PC-9 (cell line): Measurements from ENCODE around the gene TGFBR1. TPM values are rescaled to one million over a fixed set of nuclear protein-coding genes. Genes with fewer than 3 reads are reported as not detected.

Source experiments
- BruUV-seq: library from RNA; stranded (reverse); fragments of 400-500 nt; replicated peaks from 2 replicates; lab custom pipeline; 2021; lab: Mats Ljungman, UMichigan
- CTCF ChIA-PET: fragments of 300-600 bp; sonication (Branson Sonifier 250); formaldehyde crosslinking; loops from one replicate; lab custom pipeline; 2022; ENCODE audit warnings: antibody characterized with exemption; lab: Charles Lee
- POLR2A ChIA-PET: fragments of 300-600 bp; sonication (Branson Sonifier 250); formaldehyde crosslinking; loops from one replicate; lab custom pipeline; 2022; ENCODE audit warnings: antibody characterized with exemption; ENCODE audit not compliant: unreplicated experiment; lab: Charles Lee
- DNase-seq, 2 experiments: peaks; one replicate each; pipeline versions ENCODE4 v3.0.0 to v3.0.0-alpha.2; 2015 to 2022; ENCODE audit warnings: mixed read lengths in 1 of 2
- H2AFZ ChIP-seq: fragments of 200-600 bp; sonication (generic); 2 replicates; pipeline ENCODE4 v1.8.1; 2017; ENCODE audit warnings: antibody characterized with exemption
- H3F3A ChIP-seq: fragments of 200-600 bp; sonication (generic); 2 replicates; pipeline ENCODE4 v1.8.1; 2017; ENCODE audit warnings: antibody characterized with exemption, mild to moderate bottlenecking, low read depth; ENCODE audit not compliant: insufficient read depth
- H3K27ac ChIP-seq: fragments of 200-600 bp; sonication (generic); 2 replicates; pipeline ENCODE4 v1.6.1; 2016; ENCODE audit warnings: mixed run types
- H3K27me3 ChIP-seq: fragments of 200-600 bp; sonication (generic); 2 replicates; pipeline ENCODE4 v1.6.1; 2016; ENCODE audit warnings: low read depth, mixed run types; ENCODE audit not compliant: insufficient read depth
- H3K36me3 ChIP-seq: fragments of 200-600 bp; sonication (generic); 2 replicates; pipeline ENCODE4 v1.6.1; 2016; ENCODE audit warnings: low read depth, mixed run types
- H3K4me1 ChIP-seq: fragments of 200-600 bp; sonication (generic); replicated peaks from 2 replicates; pipeline ENCODE4 v1.6.1; 2016; ENCODE audit warnings: mixed run types; ENCODE audit not compliant: insufficient read depth
- H3K4me2 ChIP-seq: fragments of 200-600 bp; sonication (generic); 2 replicates; pipeline ENCODE4 v1.6.1; 2017; ENCODE audit warnings: mixed run types
- H3K4me3 ChIP-seq: fragments of 200-600 bp; sonication (generic); 2 replicates; pipeline ENCODE4 v1.6.1; 2016; ENCODE audit warnings: mixed run types
- H3K79me2 ChIP-seq: fragments of 200-600 bp; sonication (generic); 2 replicates; pipeline ENCODE4 v1.6.1; 2017; ENCODE audit warnings: low read depth, mixed run types
- H3K9me2 ChIP-seq: fragments of 200-600 bp; sonication (generic); 2 replicates; pipeline ENCODE4 v1.8.1; 2017; ENCODE audit warnings: mild to moderate bottlenecking; ENCODE audit not compliant: insufficient read depth
- H3K9me3 ChIP-seq: fragments of 200-600 bp; sonication (generic); 2 replicates; pipeline ENCODE4 v1.8.1; 2016; ENCODE audit warnings: low read depth; ENCODE audit not compliant: insufficient read depth
- H4K20me1 ChIP-seq: fragments of 200-600 bp; sonication (generic); 2 replicates; pipeline ENCODE4 v1.8.1; 2017; ENCODE audit not compliant: insufficient read depth
- EZH2 ChIP-seq: fragments of 200-600 bp; sonication (generic); IDR thresholded peaks from 2 replicates; pipeline ENCODE4 v1.8.0; 2017; ENCODE audit warnings: antibody characterized with exemption, low read depth
- intact Hi-C: fragments of 100-400 bp; cut with micrococcal nuclease; formaldehyde crosslinking; loops from one replicate; pipeline ENCODE4 v1.10.0; 2022; ENCODE audit not compliant: unreplicated experiment
- total RNA-seq: library from RNA; stranded (reverse); gene quantifications from 2 replicates; pipeline ENCODE4 v1.2.3, GENCODE V29; 2021
- TF ChIP-seq, protein P1 (sequence below): fragments of 200-600 bp; sonication (generic); conservative IDR thresholded peaks from 2 replicates; pipeline ENCODE4 v1.6.1; 2017; ENCODE audit warnings: mixed run types, antibody characterized with exemption, mild to moderate bottlenecking, moderate library complexity

The TGFBR1 gene
- total RNA-seq, 1 experiment from 2014 or later, result 18.3 TPM

DNA sequence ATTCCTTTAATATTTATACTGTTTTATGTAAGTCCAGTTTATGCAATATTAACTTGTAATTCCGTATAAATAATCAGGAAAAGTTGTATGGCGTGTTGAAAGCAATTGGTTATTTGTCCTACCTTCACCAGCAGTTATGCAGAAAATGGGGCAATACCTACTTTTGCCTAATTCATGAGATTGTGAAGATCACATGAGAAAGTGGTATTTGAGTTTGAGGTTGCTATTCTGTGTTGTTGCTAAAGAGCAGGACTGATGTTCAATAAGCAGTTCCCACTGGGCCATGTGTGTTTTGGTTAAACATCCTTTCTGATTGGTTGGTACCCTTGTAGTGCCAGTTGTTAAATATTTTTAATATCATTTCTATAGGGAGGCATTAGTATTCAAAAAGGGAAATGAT, 3.2 kb downstream of the TGFBR1 start:
- Histone ChIP-seq H3K4me3 (no peak overlapping the region), H3F3A (no peaks in the 10 kb centered on the region; the same call in 1 of the 2 replicates), H3K27me3 (no peaks in the 10 kb centered on the region), H2AFZ (no peak overlapping the region), H3K4me2 (no peak overlapping the region), H3K36me3 (no peaks in the 10 kb centered on the region), H3K9me3 (no peaks in the 10 kb centered on the region), H4K20me1 (peaks cover 14% of the 10 kb centered on the region; the same call in 1 of the 2 replicates), H3K79me2 (peaks cover 69% of the 10 kb centered on the region), H3K27ac (no peak overlapping the region), H3K4me1 (peaks cover 17% of the 10 kb centered on the region), H3K9me2 (peaks cover 3% of the 10 kb centered on the region; the same call in 1 of the 2 replicates)
- intact Hi-C loops, result loop anchor here (10.0 kb wide), 1 partner anchor 57 kb away; no protein-coding TSS in a partner anchor
- CTCF ChIA-PET, result no interaction called here
- TF ChIP-seq, protein P1, sequence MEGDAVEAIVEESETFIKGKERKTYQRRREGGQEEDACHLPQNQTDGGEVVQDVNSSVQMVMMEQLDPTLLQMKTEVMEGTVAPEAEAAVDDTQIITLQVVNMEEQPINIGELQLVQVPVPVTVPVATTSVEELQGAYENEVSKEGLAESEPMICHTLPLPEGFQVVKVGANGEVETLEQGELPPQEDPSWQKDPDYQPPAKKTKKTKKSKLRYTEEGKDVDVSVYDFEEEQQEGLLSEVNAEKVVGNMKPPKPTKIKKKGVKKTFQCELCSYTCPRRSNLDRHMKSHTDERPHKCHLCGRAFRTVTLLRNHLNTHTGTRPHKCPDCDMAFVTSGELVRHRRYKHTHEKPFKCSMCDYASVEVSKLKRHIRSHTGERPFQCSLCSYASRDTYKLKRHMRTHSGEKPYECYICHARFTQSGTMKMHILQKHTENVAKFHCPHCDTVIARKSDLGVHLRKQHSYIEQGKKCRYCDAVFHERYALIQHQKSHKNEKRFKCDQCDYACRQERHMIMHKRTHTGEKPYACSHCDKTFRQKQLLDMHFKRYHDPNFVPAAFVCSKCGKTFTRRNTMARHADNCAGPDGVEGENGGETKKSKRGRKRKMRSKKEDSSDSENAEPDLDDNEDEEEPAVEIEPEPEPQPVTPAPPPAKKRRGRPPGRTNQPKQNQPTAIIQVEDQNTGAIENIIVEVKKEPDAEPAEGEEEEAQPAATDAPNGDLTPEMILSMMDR, result no peak
- no peak for TF ChIP-seq EZH2
- BruUV-seq, result no TSS peak
- POLR2A ChIA-PET, result no interaction called here
- DNase-seq, result no peak

DNA sequence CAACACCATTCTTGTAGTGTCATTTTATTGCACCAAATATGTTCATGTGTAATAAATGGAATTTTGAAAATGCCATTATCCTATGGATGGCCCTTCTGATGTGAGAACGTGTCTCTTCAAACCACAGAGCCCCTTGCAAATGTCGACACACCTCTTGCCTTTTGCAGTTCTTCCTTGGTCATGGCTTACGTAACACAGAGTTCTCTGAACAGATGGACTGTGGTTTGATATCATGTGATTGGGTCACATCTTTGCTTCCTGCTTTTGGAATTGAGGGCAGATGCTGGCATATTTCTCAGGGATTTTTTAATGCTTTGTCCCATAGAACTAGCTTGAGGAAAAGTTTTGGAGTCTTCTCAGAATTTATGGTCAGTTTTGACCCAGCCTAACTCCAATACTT, 4.6 kb downstream of the TGFBR1 start:
- BruUV-seq, result no TSS peak
- no peaks in the 10 kb centered on the region for H3K27me3 ChIP-seq
- ChIA-PET POLR2A (no interaction called here), CTCF (no interaction called here)
- no peaks in the 10 kb centered on the region for H3K9me3 ChIP-seq
- no peak overlapping the region for H3K4me3 ChIP-seq
- intact Hi-C loops, result loop anchor here (10.0 kb wide), 1 partner anchor 55 kb away; no protein-coding TSS in a partner anchor
- H3K4me2 ChIP-seq, result no peak overlapping the region
- H3F3A ChIP-seq, result no peaks in the 10 kb centered on the region
- TF ChIP-seq EZH2, result no peak
- TF ChIP-seq, protein P1, result no peak
- no peak for DNase-seq
- H3K79me2 ChIP-seq, result peaks cover 72% of the 10 kb centered on the region
- H3K4me1 ChIP-seq, result peaks cover 8% of the 10 kb centered on the region; the same call in 1 of the 2 replicates
- peaks cover 14% of the 10 kb centered on the region; the same call in 1 of the 2 replicates for H4K20me1 ChIP-seq
- no peak overlapping the region for H3K27ac ChIP-seq
- peaks cover 3% of the 10 kb centered on the region; the same call in 1 of the 2 replicates for H3K9me2 ChIP-seq
- H3K36me3 ChIP-seq, result no peaks in the 10 kb centered on the region
- H2AFZ ChIP-seq, result no peak overlapping the region

DNA sequence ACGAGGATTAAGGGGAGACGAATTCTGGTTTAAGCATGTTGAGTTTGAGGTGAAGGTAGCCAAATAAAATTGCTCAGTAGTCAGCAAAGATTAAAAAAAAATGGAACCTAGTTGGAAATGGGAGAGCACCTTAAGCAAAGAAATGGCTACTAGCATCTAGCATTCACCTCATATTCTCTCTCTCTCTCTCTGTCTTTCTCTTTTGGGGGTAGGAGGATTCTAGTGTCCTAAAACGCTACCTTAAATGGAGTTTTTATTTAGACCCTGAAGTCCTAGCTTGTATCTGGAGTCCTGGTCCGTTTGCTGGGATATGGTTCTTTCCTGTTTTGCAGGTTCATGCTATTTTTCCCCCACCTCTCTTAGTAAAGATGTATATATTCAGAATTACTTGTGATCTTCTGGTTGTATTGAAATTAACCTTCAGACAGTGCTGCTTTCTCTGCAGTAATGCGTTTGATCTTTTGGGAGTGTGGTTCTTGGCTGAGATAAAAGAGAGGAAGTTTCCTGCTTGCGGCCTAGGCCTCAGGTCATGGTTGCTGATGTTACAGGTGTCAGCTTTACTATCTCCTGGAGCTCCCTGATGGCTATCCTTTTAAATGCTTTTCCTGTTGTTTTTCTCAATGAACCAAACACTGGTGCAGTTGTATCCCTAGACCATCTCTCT, 8.0 kb downstream of the TGFBR1 start:
- TF ChIP-seq EZH2, result no peak
- TF ChIP-seq, protein P1, result no peak
- POLR2A ChIA-PET, result no interaction called here
- no peak for DNase-seq
- CTCF ChIA-PET, result no interaction called here
- no peak overlapping the region for H3K4me2 ChIP-seq
- peaks cover 55% of the 10 kb centered on the region for H3K79me2 ChIP-seq
- H3K4me1 ChIP-seq, result no peaks in the 10 kb centered on the region
- no peaks in the 10 kb centered on the region for H3K9me3 ChIP-seq
- H4K20me1 ChIP-seq, result 0 out of 2 replicates have a peak, but pooled peaks cover under 1% of the 10 kb centered on the region
- no TSS peak for BruUV-seq
- H3K9me2 ChIP-seq, result peaks cover 3% of the 10 kb centered on the region; the same call in 1 of the 2 replicates
- no peak overlapping the region for H3K4me3 ChIP-seq
- H3K36me3 ChIP-seq, result no peaks in the 10 kb centered on the region
- no peak overlapping the region for H3K27ac ChIP-seq
- intact Hi-C loops, result no loop called here
- no peaks in the 10 kb centered on the region for H3K27me3 ChIP-seq
- H3F3A ChIP-seq, result no peaks in the 10 kb centered on the region
- H2AFZ ChIP-seq, result no peak overlapping the region
